Osteocyte (in vitro differentiated cells): ENCODE data around the gene PDLIM5. TPM values are rescaled to one million over a fixed set of nuclear protein-coding genes. Genes with fewer than 3 reads are reported as not detected.
A peak's percentile ranks its signal among the peaks of the same experiment; 100 is the strongest.

ENCODE experiments used
- DNase-seq: peaks from one replicate; pipeline ENCODE4 v3.0.0; 2021; ENCODE audit warnings: mixed read lengths; ENCODE audit not compliant: unreplicated experiment; ENCODE audit errors: extremely low spot score
- H3K27ac Mint-ChIP-seq: one replicate; pipeline ENCODE4 v1.8.0; 2021; ENCODE audit warnings: mild to moderate bottlenecking, mixed read lengths; ENCODE audit not compliant: unreplicated experiment
- H3K27me3 Mint-ChIP-seq: one replicate; pipeline ENCODE4 v1.8.0; 2021; ENCODE audit warnings: mixed read lengths; ENCODE audit not compliant: unreplicated experiment
- H3K36me3 Mint-ChIP-seq: one replicate; pipeline ENCODE4 v1.8.0; 2021; ENCODE audit warnings: mixed read lengths; ENCODE audit not compliant: unreplicated experiment
- H3K4me1 Mint-ChIP-seq: one replicate; pipeline ENCODE4 v1.8.0; 2021; ENCODE audit warnings: mixed read lengths; ENCODE audit not compliant: unreplicated experiment
- H3K4me3 Mint-ChIP-seq: one replicate; pipeline ENCODE4 v1.8.0; 2021; ENCODE audit warnings: mild to moderate bottlenecking, moderate library complexity, mixed read lengths; ENCODE audit not compliant: unreplicated experiment
- H3K9me3 Mint-ChIP-seq: one replicate; pipeline ENCODE4 v1.8.0; 2021; ENCODE audit warnings: mixed read lengths; ENCODE audit not compliant: unreplicated experiment
- CTCF ChIP-seq: fragments of 200-600 bp; sonication (generic); IDR thresholded peaks from 2 replicates; pipeline ENCODE4 v1.5.0; 2021; ENCODE audit warnings: antibody characterized with exemption, mild to moderate bottlenecking, moderate library complexity
- total RNA-seq: library from RNA; stranded (reverse); gene quantifications from 2 replicates; pipeline ENCODE4 v1.2.1, GENCODE V29; 2021

PDLIM5 gene
- total RNA-seq, 1 donor from 2014 or later, result 324 TPM

- TF ChIP-seq CTCF, result no peak
- peaks cover 56% of the 10 kb centered on the region for H3K4me1 Mint-ChIP-seq
- no peaks in the 10 kb centered on the region for H3K27me3 Mint-ChIP-seq
- H3K27ac Mint-ChIP-seq, result peak overlapping the region; percentile 65
- no peak for DNase-seq
- H3K4me3 Mint-ChIP-seq, result no peak overlapping the region
- H3K9me3 Mint-ChIP-seq, result no peaks in the 10 kb centered on the region
- no peaks in the 10 kb centered on the region for H3K36me3 Mint-ChIP-seq
These were observed 5.4 kb upstream of the PDLIM5 start for GRCh38 chr4:94446386-94446785.

GRCh38 chr4:94447754-94448411 lies 3.9 kb upstream of the PDLIM5 start:
- peak overlapping the region; percentile 65 for H3K27ac Mint-ChIP-seq
- no peaks in the 10 kb centered on the region for H3K9me3 Mint-ChIP-seq
- no peak for TF ChIP-seq CTCF
- DNase-seq, result no peak
- H3K36me3 Mint-ChIP-seq, result no peaks in the 10 kb centered on the region
- peaks cover 46% of the 10 kb centered on the region for H3K4me1 Mint-ChIP-seq
- H3K4me3 Mint-ChIP-seq, result peak overlapping the region; percentile 8
- no peaks in the 10 kb centered on the region for H3K27me3 Mint-ChIP-seq

- TF ChIP-seq CTCF, result no peak
- peaks cover 46% of the 10 kb centered on the region for H3K4me1 Mint-ChIP-seq
These were observed 2.8 kb upstream of the PDLIM5 start for GRCh38 chr4:94448815-94449375.

GRCh38 chr4:94451051-94451694 lies 569 bp upstream of the PDLIM5 start:
- Mint-ChIP-seq H3K27me3 (no peaks in the 10 kb centered on the region), H3K9me3 (no peaks in the 10 kb centered on the region), H3K36me3 (peaks cover 14% of the 10 kb centered on the region), H3K4me3 (peak overlapping the region; percentile 95), H3K4me1 (peaks cover 50% of the 10 kb centered on the region), H3K27ac (peak overlapping the region; percentile 99)
- no peak for TF ChIP-seq CTCF
- DNase-seq, result no peak

More at GRCh38 chr4:94448815-94449375, 2.8 kb upstream of the PDLIM5 start:
- Mint-ChIP-seq H3K9me3 (no peaks in the 10 kb centered on the region), H3K36me3 (no peaks in the 10 kb centered on the region), H3K27ac (no peak overlapping the region), H3K4me3 (no peak overlapping the region), H3K27me3 (no peaks in the 10 kb centered on the region)
- DNase-seq, result no peak
